Measurements from ENCODE around the gene OR2D3. TPM values are rescaled to one million over a fixed set of nuclear protein-coding genes. Genes with fewer than 3 reads are reported as not detected.
"Not testable (repeated sequence)": the region's sequence is repeated elsewhere in the genome, so short reads cannot be mapped to it uniquely, and the experiment has no call there.

Gene OR2D3
- total RNA-seq, 1 experiment from 2014 or later, result not detected

DNA sequence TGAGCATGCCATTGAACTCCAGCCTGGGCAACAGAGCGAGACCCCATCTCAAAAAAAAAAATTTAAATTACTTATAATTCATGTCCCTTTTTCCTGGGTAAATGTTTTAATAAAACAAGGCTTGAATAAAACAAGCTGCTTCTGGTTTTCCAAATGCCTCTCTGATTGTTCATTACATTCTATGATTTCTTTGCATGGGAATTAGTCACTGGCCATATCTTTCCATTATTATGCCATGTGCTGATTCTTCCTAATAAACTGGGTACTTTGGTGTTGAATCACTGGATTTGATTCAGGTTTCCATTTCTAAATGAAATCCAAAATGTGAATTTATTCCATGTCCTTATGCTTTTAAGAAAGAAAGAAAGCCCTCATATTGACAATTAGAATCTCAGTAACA lies 48.0 kb downstream of the OR2D3 start:
- Histone ChIP-seq H4K20me1 (ENCODE audit: insufficient read depth) (no peaks in the 10 kb centered on the region), H3K36me3 (ENCODE audit: low read depth) (no peaks in the 10 kb centered on the region), H3K9me3 (ENCODE audit: insufficient read depth, low read depth) (no peaks in the 10 kb centered on the region), H3K27ac (no peak overlapping the region), H2AFZ (no peak overlapping the region), H3K4me1 (replicated peaks; ENCODE audit: insufficient read depth) (no peaks in the 10 kb centered on the region), H3K9me2 (ENCODE audit: insufficient read depth) (no peaks in the 10 kb centered on the region), H3K79me2 (ENCODE audit: low read depth) (no peaks in the 10 kb centered on the region), H3K4me2 (no peak overlapping the region), H3K27me3 (ENCODE audit: insufficient read depth, low read depth) (no peaks in the 10 kb centered on the region), H3K4me3 (no peak overlapping the region), H3F3A (ENCODE audit: insufficient read depth, low read depth) (no peaks in the 10 kb centered on the region)
- ChIA-PET POLR2A (ENCODE audit: unreplicated experiment) (no interaction called here), CTCF (no interaction called here)
- intact Hi-C loops (cut with micrococcal nuclease; ENCODE audit: unreplicated experiment), result no loop called here
- BruUV-seq (replicated peaks), result no TSS peak
- TF ChIP-seq, protein P1, sequence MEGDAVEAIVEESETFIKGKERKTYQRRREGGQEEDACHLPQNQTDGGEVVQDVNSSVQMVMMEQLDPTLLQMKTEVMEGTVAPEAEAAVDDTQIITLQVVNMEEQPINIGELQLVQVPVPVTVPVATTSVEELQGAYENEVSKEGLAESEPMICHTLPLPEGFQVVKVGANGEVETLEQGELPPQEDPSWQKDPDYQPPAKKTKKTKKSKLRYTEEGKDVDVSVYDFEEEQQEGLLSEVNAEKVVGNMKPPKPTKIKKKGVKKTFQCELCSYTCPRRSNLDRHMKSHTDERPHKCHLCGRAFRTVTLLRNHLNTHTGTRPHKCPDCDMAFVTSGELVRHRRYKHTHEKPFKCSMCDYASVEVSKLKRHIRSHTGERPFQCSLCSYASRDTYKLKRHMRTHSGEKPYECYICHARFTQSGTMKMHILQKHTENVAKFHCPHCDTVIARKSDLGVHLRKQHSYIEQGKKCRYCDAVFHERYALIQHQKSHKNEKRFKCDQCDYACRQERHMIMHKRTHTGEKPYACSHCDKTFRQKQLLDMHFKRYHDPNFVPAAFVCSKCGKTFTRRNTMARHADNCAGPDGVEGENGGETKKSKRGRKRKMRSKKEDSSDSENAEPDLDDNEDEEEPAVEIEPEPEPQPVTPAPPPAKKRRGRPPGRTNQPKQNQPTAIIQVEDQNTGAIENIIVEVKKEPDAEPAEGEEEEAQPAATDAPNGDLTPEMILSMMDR (conservative IDR thresholded peaks at IDR 0.05), result no peak
- no peak for TF ChIP-seq EZH2 (IDR thresholded peaks at IDR 0.05; ENCODE audit: low read depth)
- no peak for DNase-seq

DNA sequence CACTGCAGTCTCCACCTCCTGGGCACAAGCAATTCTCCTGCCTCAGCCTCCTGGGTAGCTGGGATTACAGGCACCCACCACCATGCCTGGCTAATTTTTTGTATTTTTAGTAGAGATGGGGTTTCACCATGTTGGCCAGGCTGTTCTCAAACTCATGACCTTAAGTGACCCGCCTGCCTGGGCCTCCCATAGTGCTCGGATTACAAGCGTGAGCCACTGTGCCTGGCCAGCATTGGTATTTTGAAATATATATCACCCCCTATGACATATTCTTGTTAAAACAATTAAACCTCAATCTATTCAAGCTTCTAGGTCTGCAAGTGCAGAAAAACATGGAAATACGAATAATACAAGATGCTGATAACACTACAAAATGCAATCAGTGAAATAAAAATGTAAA lies 49.1 kb downstream of the OR2D3 start:
- H3K9me3 ChIP-seq (ENCODE audit: insufficient read depth, low read depth); H4K20me1 ChIP-seq (ENCODE audit: insufficient read depth); H3K9me2 ChIP-seq (ENCODE audit: insufficient read depth); DNase-seq; CTCF ChIA-PET; H3F3A ChIP-seq (ENCODE audit: insufficient read depth, low read depth); POLR2A ChIA-PET (ENCODE audit: unreplicated experiment); H3K4me3 ChIP-seq; H3K4me1 ChIP-seq (replicated peaks; ENCODE audit: insufficient read depth); H3K4me2 ChIP-seq; H2AFZ ChIP-seq; H3K27ac ChIP-seq; BruUV-seq (replicated peaks); intact Hi-C loops (cut with micrococcal nuclease; ENCODE audit: unreplicated experiment); H3K79me2 ChIP-seq (ENCODE audit: low read depth); H3K27me3 ChIP-seq (ENCODE audit: insufficient read depth, low read depth); H3K36me3 ChIP-seq (ENCODE audit: low read depth): not testable (repeated sequence)

Other genes with a start within 250 kb of the OR2D3 start
- gene MRPL17, start 237.7 kb upstream of the OR2D3 start, total RNA-seq (2021), result 35.5 and 42.4 TPM in 2 replicates
- 0.11 and 0.25 TPM in 2 replicates for gene OR2AG2, start 149.0 kb upstream of the OR2D3 start, total RNA-seq (2021)
- gene OR2AG1, start 138.0 kb upstream of the OR2D3 start, total RNA-seq (2021), result not detected in 2 replicates
- 0.48 TPM in 1 of 2 replicates, not detected in the other for gene OR6A2, start 121.3 kb upstream of the OR2D3 start, total RNA-seq (2021)
- not detected in 2 replicates for gene OR10A5, start 75.3 kb upstream of the OR2D3 start, total RNA-seq (2021)
- not detected in 2 replicates for gene OR10A2, start 57.9 kb upstream of the OR2D3 start, total RNA-seq (2021)
- gene OR10A4, start 44.4 kb upstream of the OR2D3 start, total RNA-seq (2021), result not detected in 2 replicates
- gene OR2D2, start 28.5 kb upstream of the OR2D3 start, total RNA-seq (2021), result not detected in 2 replicates
- gene ZNF215, start 5.4 kb downstream of the OR2D3 start, total RNA-seq (2021), result 2.0 and 2.6 TPM in 2 replicates
- gene ZNF214, start 99.3 kb downstream of the OR2D3 start, total RNA-seq (2021), result 0.55 and 1.4 TPM in 2 replicates
- gene NLRP14, start 99.5 kb downstream of the OR2D3 start, total RNA-seq (2021), result not detected in 2 replicates
- not detected in 2 replicates for gene RBMXL2, start 168.0 kb downstream of the OR2D3 start, total RNA-seq (2021)